Activated CD8-positive, alpha-beta T cell treated with anti-CD3 and anti-CD28 coated beads for 36 hours (primary cell): ENCODE measurements around the gene RPL12. TPM values are rescaled to one million over a fixed set of nuclear protein-coding genes. Genes with fewer than 3 reads are reported as not detected.

Experiments used
- ATAC-seq: fragments of 200-7000 bp; cut with Tn5 transposase; one replicate; pipeline ENCODE4 v1.10.0; 2021; ENCODE audit warnings: mild to moderate bottlenecking, moderate library complexity
- CTCF ChIA-PET: fragments of 350-600 bp; sonication (Branson Sonifier 250); formaldehyde crosslinking; loops from one replicate; lab custom pipeline; 2021; ENCODE audit warnings: antibody characterized with exemption; lab: Charles Lee
- POLR2A ChIA-PET: fragments of 350-600 bp; sonication (Branson Sonifier 250); formaldehyde crosslinking; loops from one replicate; lab custom pipeline; 2021; ENCODE audit warnings: antibody characterized with exemption; lab: Charles Lee
- DNase-seq: peaks from one replicate; pipeline ENCODE4 v3.0.0-alpha.2; 2020
- H3K27ac Mint-ChIP-seq: one replicate; pipeline ENCODE4 v1.8.0; 2021; ENCODE audit warnings: mild to moderate bottlenecking, mixed read lengths
- H3K27me3 Mint-ChIP-seq: one replicate; pipeline ENCODE4 v1.8.0; 2021; ENCODE audit warnings: mixed read lengths
- H3K36me3 Mint-ChIP-seq: one replicate; pipeline ENCODE4 v1.8.0; 2021; ENCODE audit warnings: low read depth, mixed read lengths
- H3K4me1 Mint-ChIP-seq: one replicate; pipeline ENCODE4 v1.8.0; 2021; ENCODE audit warnings: low read depth, mixed read lengths
- H3K4me3 Mint-ChIP-seq: one replicate; pipeline ENCODE4 v1.8.0; 2021; ENCODE audit warnings: mild to moderate bottlenecking, moderate library complexity, mixed read lengths
- H3K9me3 Mint-ChIP-seq: one replicate; pipeline ENCODE4 v1.8.0; 2021; ENCODE audit warnings: mixed read lengths
- intact Hi-C: fragments of 100-400 bp; cut with micrococcal nuclease; formaldehyde crosslinking; loops from one replicate; pipeline ENCODE4 v1.10.0; 2022
- total RNA-seq, 2 experiments: library from RNA; stranded (reverse); gene quantifications; one replicate each; pipeline ENCODE4 v1.2.3, GENCODE V29; 2021
- TF ChIP-seq, protein P1 (sequence below): fragments of 200-600 bp; IDR thresholded peaks from one replicate; pipeline ENCODE4 v1.8.0; 2022; ENCODE audit warnings: antibody characterized with exemption, mild to moderate bottlenecking

Gene RPL12
- total RNA-seq, 2 experiments from 2014 or later, result 2,353 to 2,364 TPM

DNA sequence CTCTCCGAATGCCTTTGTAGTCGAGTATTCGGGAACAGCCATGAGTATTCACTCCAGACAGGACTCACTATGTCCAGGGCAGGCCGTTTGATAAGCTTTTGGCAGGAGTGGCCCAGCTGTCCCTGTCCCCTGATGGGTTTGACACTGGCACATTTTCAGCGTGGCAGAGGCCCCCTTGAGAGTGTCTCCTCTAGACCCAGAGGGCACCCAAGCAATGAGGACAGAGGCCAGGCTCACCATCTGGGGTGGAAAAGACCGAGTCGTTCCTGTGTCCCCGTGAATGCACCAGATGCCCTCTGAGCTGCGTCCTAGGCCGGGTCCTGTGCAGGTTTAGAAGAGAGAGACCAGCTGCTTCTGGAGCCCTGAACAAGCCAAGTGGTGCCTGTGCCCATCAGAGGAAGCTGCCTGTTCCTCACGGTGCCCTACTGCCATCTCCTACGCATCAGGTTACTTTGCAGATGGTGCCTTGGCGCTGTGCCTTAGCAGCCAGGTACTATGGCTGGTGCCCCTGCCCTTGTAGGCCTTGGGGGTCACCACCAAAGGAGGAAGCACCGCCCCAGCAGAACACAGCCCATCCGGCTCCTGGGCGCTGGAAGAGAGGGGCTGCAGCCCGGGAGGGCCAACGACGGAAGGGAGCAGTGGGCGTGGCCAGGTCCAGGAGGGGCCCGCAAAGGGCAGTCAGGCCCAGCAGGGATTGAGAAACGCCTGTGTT lies 42.5 kb upstream of the RPL12 start:
- Mint-ChIP-seq H3K4me3 (no peak overlapping the region), H3K9me3 (no peaks in the 10 kb centered on the region), H3K36me3 (no peaks in the 10 kb centered on the region), H3K27me3 (no peaks in the 10 kb centered on the region), H3K4me1 (no peaks in the 10 kb centered on the region), H3K27ac (no peak overlapping the region)
- CTCF ChIA-PET, result interaction anchor here (1.7 kb wide), 1 partner anchor 96 kb away, joined by 3 read pairs; no protein-coding TSS in a partner anchor
- POLR2A ChIA-PET, result interaction anchor here (0.8 to 1.5 kb wide), 4 partner anchors 9 to 114 kb away, joined by 3 read pairs; partner anchors contain the start of gene LRSAM1
- DNase-seq (no peak), ATAC-seq (no peak)
- TF ChIP-seq, protein P1, sequence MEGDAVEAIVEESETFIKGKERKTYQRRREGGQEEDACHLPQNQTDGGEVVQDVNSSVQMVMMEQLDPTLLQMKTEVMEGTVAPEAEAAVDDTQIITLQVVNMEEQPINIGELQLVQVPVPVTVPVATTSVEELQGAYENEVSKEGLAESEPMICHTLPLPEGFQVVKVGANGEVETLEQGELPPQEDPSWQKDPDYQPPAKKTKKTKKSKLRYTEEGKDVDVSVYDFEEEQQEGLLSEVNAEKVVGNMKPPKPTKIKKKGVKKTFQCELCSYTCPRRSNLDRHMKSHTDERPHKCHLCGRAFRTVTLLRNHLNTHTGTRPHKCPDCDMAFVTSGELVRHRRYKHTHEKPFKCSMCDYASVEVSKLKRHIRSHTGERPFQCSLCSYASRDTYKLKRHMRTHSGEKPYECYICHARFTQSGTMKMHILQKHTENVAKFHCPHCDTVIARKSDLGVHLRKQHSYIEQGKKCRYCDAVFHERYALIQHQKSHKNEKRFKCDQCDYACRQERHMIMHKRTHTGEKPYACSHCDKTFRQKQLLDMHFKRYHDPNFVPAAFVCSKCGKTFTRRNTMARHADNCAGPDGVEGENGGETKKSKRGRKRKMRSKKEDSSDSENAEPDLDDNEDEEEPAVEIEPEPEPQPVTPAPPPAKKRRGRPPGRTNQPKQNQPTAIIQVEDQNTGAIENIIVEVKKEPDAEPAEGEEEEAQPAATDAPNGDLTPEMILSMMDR, result no peak
- intact Hi-C loops, result no loop called here

DNA sequence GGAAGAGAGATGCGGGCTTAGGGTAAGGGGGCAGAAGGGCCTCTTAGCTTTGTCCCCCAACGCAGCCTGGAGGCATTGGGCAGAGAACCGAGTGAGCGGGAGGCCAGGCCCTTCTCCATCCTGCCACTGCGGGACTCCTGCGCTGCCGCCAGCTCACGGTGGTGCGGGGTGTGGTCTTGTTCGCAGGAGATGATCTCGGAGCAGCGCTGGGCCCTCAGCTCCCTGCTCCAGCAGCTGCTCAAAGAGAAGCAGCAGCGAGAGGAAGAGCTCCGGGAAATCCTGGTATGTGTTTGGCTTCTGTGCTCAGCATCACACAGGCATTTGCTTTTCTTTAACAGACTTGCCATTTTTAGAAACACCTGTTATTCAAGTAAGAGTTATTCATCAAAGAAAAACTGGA lies 41.4 kb upstream of the RPL12 start:
- TF ChIP-seq, protein P1, result no peak

DNA sequence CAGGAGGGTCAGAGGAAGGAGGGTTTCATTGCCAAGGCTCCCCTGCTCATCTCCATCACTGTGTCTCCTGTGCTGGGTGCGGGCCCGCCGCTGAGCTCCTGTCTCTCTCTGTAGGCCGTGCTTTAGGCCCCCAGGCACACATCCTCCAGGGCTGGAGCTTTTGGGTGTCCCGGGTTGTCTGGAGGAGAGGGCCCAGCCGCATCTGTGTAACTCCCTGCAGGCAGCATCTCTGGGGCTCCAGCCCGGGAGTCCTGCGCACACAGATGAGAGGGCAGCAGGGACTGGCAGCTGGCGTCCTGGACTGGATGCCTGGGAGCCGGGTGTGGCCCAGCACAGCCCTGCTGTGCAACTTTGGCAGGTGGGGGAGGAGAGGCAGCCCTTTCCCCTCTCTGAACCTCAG lies 40.3 kb upstream of the RPL12 start:
- Mint-ChIP-seq H3K27me3 (no peaks in the 10 kb centered on the region), H3K36me3 (peaks cover 2% of the 10 kb centered on the region), H3K4me1 (no peaks in the 10 kb centered on the region), H3K9me3 (no peaks in the 10 kb centered on the region), H3K27ac (no peak overlapping the region), H3K4me3 (no peak overlapping the region)
- ChIA-PET POLR2A (no interaction called here), CTCF (interaction anchor here (1.6 kb wide), 1 partner anchor 13 kb away, joined by 4 read pairs; no protein-coding TSS in a partner anchor)
- no peak for ATAC-seq
- intact Hi-C loops, result no loop called here
- TF ChIP-seq, protein P1, result no peak
- DNase-seq, result no peak

More for the DNA sequence above, 41.4 kb upstream of the RPL12 start:
- H3K9me3 Mint-ChIP-seq, result no peaks in the 10 kb centered on the region
- H3K4me1 Mint-ChIP-seq, result no peaks in the 10 kb centered on the region
- intact Hi-C loops, result no loop called here
- no peak for DNase-seq
- no peaks in the 10 kb centered on the region for H3K36me3 Mint-ChIP-seq
- no peak overlapping the region for H3K27ac Mint-ChIP-seq
- ChIA-PET POLR2A (no interaction called here), CTCF (interaction anchor here (1.4 to 1.7 kb wide), 2 partner anchors 11 to 97 kb away, joined by 3 to 7 read pairs; no protein-coding TSS in a partner anchor)
- no peak for ATAC-seq
- H3K27me3 Mint-ChIP-seq, result no peaks in the 10 kb centered on the region
- no peak overlapping the region for H3K4me3 Mint-ChIP-seq

DNA sequence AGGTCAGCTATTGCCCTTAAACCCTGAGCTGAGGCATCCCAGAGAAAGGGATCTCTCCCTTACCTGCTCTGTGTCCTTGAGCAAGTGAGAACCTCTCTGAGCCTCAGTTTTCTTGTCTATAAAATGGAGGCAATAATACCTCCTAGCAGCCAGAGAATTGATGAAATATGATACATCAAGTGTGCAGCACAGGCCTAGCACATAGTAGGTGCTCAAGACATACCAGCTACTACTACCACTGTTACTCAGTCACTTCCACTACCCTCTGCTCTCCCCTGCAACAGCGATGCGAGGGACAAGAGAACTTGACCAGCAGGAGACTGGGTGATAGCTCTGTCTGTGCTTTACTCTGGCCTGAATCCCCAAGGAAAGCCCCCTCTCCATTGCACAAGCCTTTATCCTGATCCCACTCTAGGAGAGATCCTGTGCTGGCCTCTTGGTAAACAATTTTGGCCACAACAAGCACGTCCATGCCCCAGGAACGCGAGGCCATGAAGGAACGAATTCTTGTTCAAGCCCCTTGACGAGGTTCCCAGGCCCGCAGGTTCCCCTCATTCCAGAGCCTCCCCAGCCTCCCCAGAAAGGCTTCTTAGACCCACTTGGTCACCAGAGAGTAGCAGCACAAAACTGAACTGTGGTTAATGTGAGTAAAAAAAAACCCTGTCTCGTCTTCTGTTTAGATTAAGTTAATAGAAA lies 39.5 kb upstream of the RPL12 start:
- intact Hi-C loops, result no loop called here
- H3K4me3 Mint-ChIP-seq, result no peak overlapping the region
- peaks cover 5% of the 10 kb centered on the region for H3K36me3 Mint-ChIP-seq
- DNase-seq (no peak), ATAC-seq (no peak)
- no peaks in the 10 kb centered on the region for H3K9me3 Mint-ChIP-seq
- H3K27me3 Mint-ChIP-seq, result no peaks in the 10 kb centered on the region
- TF ChIP-seq, protein P1, result no peak
- POLR2A ChIA-PET, result interaction anchor here (1.0 kb wide), 1 partner anchor 40 kb away, joined by 4 read pairs; the partner anchor contains the start of genes LRSAM1 and RPL12
- no peaks in the 10 kb centered on the region for H3K4me1 Mint-ChIP-seq
- no peak overlapping the region for H3K27ac Mint-ChIP-seq
- CTCF ChIA-PET, result interaction anchor here (1.6 kb wide), 1 partner anchor 14 kb away, joined by 4 read pairs; no protein-coding TSS in a partner anchor
